Measurements from ENCODE around the gene BRSK1. TPM values are rescaled to one million over a fixed set of nuclear protein-coding genes. Genes with fewer than 3 reads are reported as not detected.

Gene BRSK1
- total and polyA plus RNA-seq, 2 of the 8 experiments (the other 6 are each of a cell fraction or from before 2014, with no cell fraction given): 27.6 to 32.7 TPM

DNA sequence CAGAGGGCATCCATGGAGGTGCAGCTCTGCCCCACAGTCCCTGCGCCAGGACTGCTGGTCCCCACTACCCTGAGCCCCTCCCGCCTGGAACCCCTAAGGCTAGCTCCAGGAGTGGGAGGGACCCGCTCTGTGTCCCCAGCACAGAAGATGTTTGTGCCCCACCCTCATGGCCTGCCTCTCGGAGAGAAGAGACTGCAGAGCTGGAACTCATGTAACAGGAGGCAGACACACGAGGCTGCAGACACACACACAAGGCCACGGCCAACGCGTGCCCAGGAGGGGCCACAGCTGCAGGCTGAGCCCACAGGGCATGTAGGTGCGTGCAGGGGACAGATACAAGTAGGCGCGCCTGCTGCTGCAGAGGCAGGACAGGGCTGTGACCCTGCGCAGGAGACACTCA lies 44.8 kb upstream of the BRSK1 start:
- no peak overlapping the region for H4K5ac ChIP-seq (ENCODE audit: insufficient read length, low read depth, low read length)
- H3K79me2 ChIP-seq (ENCODE audit: control insufficient read depth in 1 of 2, insufficient read depth in 2 of 2, low read length in 2 of 2): no peaks in the 10 kb centered on the region
- no peak overlapping the region for H2AK5ac ChIP-seq (ENCODE audit: low read depth, low read length)
- POLR2A ChIA-PET (ENCODE audit: partially characterized antibody): no interaction called here
- H3K27ac ChIP-seq (ENCODE audit: low read depth, low read length): no peak overlapping the region
- 84% methylated on average over 12 of the region's 12 CpGs; no CpG with 5 or more reads in 1 of the 2 experiments for WGBS, 2 experiments (ENCODE audit: extremely low coverage in 1 of 2, insufficient coverage in 1 of 2, insufficient read length in 1 of 2, insufficient replicate concordance in 2 of 2, low coverage in 1 of 2, low lambda C conversion rate in 2 of 2, missing lambda C conversion rate in 1 of 2)
- no peak overlapping the region for H3K56ac ChIP-seq (replicated peaks; ENCODE audit: insufficient read length, low read depth, low read length)
- H3K9ac ChIP-seq (replicated peaks in 1 of 4; ENCODE audit: extremely low read depth in 1 of 4, low read depth in 3 of 4, low read length in 3 of 4): no peak overlapping the region
- H3K14ac ChIP-seq (ENCODE audit: insufficient read length): no peak overlapping the region
- no peak overlapping the region for H3K4me2 ChIP-seq (ENCODE audit: insufficient read depth in 1 of 2, low read depth in 2 of 2, low read length in 2 of 2)
- no peak overlapping the region for H2BK5ac ChIP-seq (ENCODE audit: low read depth, low read length)
- FAIRE-seq (no peak), DNase-seq (ENCODE audit: low read depth in 1 of 2, low spot score in 2 of 2) (no peak)
- no peak overlapping the region for H3K4ac ChIP-seq (replicated peaks; ENCODE audit: insufficient read length, low read depth, low read length)
- H3K23me2 ChIP-seq (ENCODE audit: low read depth, low read length): no peaks in the 10 kb centered on the region
- no peaks in the 10 kb centered on the region for H3K9me3 ChIP-seq (ENCODE audit: insufficient read depth in 2 of 2, low read depth in 1 of 2, low read length in 1 of 2)
- H2BK12ac ChIP-seq (ENCODE audit: low read depth, low read length): no peak overlapping the region
- H3K4me1 ChIP-seq (replicated peaks in 1 of 4; ENCODE audit: control insufficient read depth in 3 of 4, insufficient read depth in 4 of 4, low read length in 3 of 4): no peaks in the 10 kb centered on the region
- no peaks in the 10 kb centered on the region; the same call in 1 of the 2 replicates for H3K79me1 ChIP-seq (ENCODE audit: low read depth, low read length)
- H4K91ac ChIP-seq (replicated peaks; ENCODE audit: insufficient read length, low read length): no peak overlapping the region
- no peak overlapping the region for H2BK20ac ChIP-seq (ENCODE audit: low read length)
- H3K18ac ChIP-seq (ENCODE audit: extremely low read depth, low read length): no peak overlapping the region
- H3K27me3 ChIP-seq (replicated peaks in 1 of 4; ENCODE audit: control insufficient read depth in 3 of 4, extremely low read depth in 1 of 4, insufficient read depth in 3 of 4, low read length in 3 of 4): no peaks in the 10 kb centered on the region
- H3K4me3 ChIP-seq (ENCODE audit: extremely low read depth in 1 of 4, insufficient read depth in 2 of 4, low read depth in 3 of 4, low read length in 4 of 4): no peak overlapping the region
- peaks cover 0 to 12% of the 10 kb centered on the region in 2 experiments for H4K20me1 ChIP-seq (replicated peaks in 1 of 2; ENCODE audit: control insufficient read depth in 1 of 2, insufficient read depth in 2 of 2, low read length in 2 of 2)
- no peak overlapping the region for H2BK15ac ChIP-seq (ENCODE audit: low read length)
- peaks cover 15 to 60% (median 49%) of the 10 kb centered on the region in 4 experiments for H3K36me3 ChIP-seq (ENCODE audit: control insufficient read depth in 2 of 4, insufficient read depth in 4 of 4, low read length in 3 of 4)
- no peak overlapping the region for H2BK120ac ChIP-seq (replicated peaks; ENCODE audit: low read depth, low read length)
- H2AFZ ChIP-seq (ENCODE audit: low read length): no peak overlapping the region
- CTCF ChIA-PET (ENCODE audit: partially characterized antibody): interaction anchor here (0.6 to 8.4 kb wide), 2 partner anchors 11 to 17 kb away, joined by 3 to 32 read pairs; no protein-coding TSS in a partner anchor
- TF ChIP-seq NRF1 (IDR thresholded peaks at IDR 0.05; ENCODE audit: low read depth, low read length) (no peak), BRCA1 (IDR thresholded peaks at IDR 0.05; ENCODE audit: low read depth, low read length) (no peak)
- TF ChIP-seq, protein P1, sequence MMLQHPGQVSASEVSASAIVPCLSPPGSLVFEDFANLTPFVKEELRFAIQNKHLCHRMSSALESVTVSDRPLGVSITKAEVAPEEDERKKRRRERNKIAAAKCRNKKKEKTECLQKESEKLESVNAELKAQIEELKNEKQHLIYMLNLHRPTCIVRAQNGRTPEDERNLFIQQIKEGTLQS (IDR thresholded peaks at IDR 0.05; ENCODE audit: insufficient read depth, low read depth, low read length): no peak
- H4K8ac ChIP-seq (ENCODE audit: extremely low read depth, insufficient read depth, low read length): no peak overlapping the region
- H3K23ac ChIP-seq (ENCODE audit: insufficient read length): no peak overlapping the region
